OCI-LY7 (cell line): ENCODE measurements around the gene SIRT5.

Experiments
- EZH2phosphoT487 ChIP-seq: fragments of 200-600 bp; sonication (generic); IDR thresholded peaks from 2 replicates; pipeline ENCODE4 v1.6.1; 2018; ENCODE audit warnings: low read depth, borderline replicate concordance, mild to moderate bottlenecking, mixed run types, antibody characterized with exemption, low read length, moderate library complexity, mixed read lengths
- TF ChIP-seq, protein P1 (sequence below): fragments of 200-600 bp; sonication (generic); conservative IDR thresholded peaks from 2 replicates; pipeline ENCODE4 v1.5.1; 2014; ENCODE audit warnings: mild to moderate bottlenecking, antibody characterized with exemption, low read length, moderate library complexity, mixed read lengths

DNA sequence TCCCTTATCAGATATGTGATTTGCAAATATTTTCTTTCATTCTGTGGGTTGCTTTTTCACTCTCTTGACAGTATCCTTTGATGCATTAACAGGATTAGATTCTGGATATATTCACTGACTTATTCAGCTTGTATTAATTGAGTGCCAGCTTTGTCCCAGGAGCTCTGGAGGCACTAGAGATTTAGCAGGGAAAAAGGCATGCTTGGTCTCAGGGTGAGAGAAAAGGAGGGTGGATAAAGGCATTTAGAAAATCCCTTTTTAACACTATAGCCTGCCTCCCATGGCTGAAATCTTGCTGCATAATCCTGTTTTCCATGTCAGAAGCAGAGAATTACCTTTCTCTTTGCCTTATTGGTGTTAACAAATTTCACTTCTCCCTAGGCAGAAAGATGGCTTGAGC lies 28.5 kb upstream of the SIRT5 start:
- TF ChIP-seq, protein P1, sequence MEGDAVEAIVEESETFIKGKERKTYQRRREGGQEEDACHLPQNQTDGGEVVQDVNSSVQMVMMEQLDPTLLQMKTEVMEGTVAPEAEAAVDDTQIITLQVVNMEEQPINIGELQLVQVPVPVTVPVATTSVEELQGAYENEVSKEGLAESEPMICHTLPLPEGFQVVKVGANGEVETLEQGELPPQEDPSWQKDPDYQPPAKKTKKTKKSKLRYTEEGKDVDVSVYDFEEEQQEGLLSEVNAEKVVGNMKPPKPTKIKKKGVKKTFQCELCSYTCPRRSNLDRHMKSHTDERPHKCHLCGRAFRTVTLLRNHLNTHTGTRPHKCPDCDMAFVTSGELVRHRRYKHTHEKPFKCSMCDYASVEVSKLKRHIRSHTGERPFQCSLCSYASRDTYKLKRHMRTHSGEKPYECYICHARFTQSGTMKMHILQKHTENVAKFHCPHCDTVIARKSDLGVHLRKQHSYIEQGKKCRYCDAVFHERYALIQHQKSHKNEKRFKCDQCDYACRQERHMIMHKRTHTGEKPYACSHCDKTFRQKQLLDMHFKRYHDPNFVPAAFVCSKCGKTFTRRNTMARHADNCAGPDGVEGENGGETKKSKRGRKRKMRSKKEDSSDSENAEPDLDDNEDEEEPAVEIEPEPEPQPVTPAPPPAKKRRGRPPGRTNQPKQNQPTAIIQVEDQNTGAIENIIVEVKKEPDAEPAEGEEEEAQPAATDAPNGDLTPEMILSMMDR: no peak
- TF ChIP-seq EZH2phosphoT487: no peak
